GM12872 (cell line): ENCODE results near the gene RMDN2.

Source experiments
- TF ChIP-seq, protein P1 (sequence below): IDR thresholded peaks from 3 replicates; pipeline ENCODE4 v1.5.1; 2011; ENCODE audit warnings: low read depth, mild to moderate bottlenecking, low read length, moderate library complexity; ENCODE audit not compliant: insufficient read depth

RMDN2 gene

DNA sequence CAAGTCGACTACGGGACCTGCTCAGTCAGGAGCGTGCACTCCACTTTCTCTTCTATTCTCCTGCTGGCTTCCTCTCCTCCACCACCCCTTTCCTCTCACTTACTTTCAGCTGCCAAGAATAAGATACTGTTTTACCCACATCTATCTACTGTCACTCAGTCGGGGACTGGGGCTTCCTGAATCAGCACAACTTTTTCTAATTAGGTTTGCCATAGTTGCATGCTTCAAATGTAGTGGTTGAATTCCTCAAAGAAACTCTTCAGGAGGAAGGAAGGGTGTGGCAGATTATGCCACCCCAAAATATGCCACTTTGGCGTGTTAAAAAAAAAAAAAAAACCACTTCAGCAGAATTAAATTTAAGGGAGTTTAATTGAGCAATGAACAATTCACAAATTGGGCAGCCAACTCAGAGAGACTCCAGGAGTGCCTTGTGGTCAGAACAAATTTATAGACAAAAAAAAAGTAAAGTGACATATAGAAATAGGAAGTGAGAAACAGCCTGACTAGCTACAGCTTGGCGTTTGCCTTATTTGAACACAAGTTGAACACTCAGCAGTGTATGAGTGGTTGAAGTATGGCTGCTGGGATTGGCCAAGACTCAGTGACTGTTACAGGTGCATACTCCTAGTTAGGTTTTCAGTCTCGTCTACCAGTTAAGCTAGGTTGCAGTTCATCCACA is 32.5 kb upstream of the RMDN2 start:
- TF ChIP-seq, protein P1, sequence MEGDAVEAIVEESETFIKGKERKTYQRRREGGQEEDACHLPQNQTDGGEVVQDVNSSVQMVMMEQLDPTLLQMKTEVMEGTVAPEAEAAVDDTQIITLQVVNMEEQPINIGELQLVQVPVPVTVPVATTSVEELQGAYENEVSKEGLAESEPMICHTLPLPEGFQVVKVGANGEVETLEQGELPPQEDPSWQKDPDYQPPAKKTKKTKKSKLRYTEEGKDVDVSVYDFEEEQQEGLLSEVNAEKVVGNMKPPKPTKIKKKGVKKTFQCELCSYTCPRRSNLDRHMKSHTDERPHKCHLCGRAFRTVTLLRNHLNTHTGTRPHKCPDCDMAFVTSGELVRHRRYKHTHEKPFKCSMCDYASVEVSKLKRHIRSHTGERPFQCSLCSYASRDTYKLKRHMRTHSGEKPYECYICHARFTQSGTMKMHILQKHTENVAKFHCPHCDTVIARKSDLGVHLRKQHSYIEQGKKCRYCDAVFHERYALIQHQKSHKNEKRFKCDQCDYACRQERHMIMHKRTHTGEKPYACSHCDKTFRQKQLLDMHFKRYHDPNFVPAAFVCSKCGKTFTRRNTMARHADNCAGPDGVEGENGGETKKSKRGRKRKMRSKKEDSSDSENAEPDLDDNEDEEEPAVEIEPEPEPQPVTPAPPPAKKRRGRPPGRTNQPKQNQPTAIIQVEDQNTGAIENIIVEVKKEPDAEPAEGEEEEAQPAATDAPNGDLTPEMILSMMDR: no peak

DNA sequence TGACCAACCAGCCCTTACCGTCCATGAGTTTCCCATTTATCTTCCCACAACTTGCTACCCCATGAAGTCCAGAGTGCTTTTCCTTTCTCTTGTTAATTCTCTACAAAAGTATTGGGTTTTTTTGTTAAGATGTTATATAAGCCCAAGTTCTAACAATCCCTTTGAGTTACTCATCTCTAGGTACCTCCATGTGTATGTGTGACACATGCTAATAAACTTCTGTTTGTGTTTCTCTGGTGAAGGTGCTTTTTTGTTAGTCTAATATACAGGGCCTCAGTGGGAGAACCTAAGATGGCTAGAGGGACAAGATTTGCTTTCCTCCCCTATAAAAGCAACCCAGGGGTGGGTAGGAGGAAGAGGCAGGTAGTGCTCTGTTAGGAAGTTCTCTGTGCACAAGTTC is 31.8 kb upstream of the RMDN2 start:
- TF ChIP-seq, protein P1: no peak

DNA sequence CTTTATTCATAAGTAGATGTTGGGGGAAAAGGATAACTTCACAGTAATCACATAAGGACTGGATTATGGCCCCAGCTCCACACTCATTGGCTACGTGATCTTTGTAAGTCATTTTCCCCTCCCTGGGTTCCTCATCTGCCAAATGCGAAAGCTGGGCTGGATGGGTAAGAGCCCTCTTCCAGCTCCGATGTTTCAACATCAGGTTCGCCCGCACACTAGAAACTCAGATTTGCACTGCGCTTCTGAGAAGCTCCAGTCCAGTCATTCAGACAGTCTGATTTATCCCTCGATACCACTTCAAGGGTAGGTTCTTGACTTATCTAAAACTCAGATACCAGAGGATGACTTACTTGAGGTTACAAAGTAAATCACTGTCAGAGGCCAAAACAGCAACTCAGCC is 31.0 kb upstream of the RMDN2 start:
- TF ChIP-seq, protein P1: no peak

DNA sequence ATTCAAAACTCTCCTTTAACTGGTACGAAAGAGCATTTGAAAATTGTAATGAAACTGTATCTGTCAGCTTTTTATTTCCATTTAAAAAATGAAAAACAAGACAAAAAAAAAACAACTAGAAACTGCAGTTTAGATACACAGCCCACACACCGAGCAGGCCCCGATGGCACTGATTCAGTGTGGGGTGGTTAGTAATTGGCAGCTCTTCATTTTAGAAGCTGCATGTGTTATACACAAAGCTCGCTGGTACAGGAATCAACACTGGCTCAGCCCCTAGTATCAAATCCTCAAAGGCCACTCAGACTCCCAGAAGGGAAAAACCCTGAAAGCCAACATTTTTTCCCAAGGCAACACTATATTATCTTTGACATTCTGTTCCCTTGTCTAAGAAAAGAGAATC is 30.5 kb upstream of the RMDN2 start:
- TF ChIP-seq, protein P1: no peak

DNA sequence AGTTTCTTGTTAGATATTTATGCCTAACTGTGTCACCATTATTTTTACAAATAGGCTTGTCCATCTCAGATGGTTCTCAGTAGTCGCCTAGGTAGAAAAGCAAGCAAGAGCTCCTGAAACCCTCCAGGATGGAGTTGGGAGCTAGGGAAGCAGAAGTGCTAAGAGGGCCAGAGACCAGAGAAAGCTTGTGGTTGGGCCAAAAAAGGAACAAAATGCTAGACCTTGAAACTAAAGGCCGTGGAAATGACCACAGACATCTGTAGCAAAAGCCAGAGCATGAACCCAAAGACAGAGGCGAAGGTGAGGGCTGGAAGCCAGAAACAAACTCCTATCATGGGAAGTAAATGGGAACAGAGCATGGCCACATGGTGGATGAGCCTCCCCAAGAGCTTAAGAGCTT is 29.9 kb upstream of the RMDN2 start:
- TF ChIP-seq, protein P1: no peak

DNA sequence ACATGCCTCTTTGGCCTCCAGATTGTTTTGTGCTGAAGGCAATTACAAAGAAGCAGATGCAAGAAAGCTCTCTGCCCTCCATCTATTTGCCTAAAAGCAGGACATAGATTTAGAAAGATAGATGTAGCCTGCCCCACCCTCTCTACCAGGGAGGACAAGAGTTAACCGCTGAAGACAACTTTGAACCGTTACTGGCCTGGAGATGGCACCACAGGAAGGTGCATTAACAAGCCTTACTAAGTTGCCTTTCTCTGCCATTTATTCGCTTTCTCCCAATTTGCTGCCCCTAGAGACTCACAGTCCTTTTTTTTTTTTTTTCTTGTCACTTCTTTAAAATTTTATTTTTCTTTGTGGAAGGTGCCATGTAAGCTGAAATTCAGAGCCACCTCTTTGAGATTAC is 28.8 kb upstream of the RMDN2 start:
- TF ChIP-seq, protein P1: 0 out of 3 replicates have a peak, but pooled peaks have one; percentile 19

DNA sequence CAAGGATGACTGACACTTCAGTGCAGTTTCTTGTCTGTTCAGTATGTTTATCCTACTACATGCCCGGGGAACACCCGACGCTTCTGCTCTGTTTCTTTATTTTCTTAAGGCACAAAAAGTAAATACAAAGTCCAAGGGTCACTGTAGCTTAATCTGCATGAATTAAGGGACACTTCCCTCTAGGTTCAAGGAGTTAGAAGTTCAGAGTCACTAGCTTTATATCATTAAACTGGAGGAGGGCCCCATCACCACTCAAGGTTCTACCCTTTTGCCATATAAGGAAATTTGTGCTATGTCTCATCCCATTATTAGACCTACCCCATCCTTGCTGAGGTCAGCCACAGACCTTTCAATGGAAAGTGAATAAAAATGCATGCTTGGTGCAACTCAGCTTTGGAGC is 27.6 kb upstream of the RMDN2 start:
- TF ChIP-seq, protein P1: no peak
